Activated CD4-positive, alpha-beta T cell treated with anti-CD3 and anti-CD28 coated beads for 1 hour (primary cell): ENCODE results near the gene COQ8B.
A peak's percentile ranks its signal among the peaks of the same experiment; 100 is the strongest.
"Not testable (repeated sequence)": the region's sequence is repeated elsewhere in the genome, so short reads cannot be mapped to it uniquely, and the experiment has no call there.

Experiments used
- DNase-seq: peaks from one replicate; pipeline ENCODE4 v3.0.0-alpha.2; 2020

The COQ8B gene

DNA sequence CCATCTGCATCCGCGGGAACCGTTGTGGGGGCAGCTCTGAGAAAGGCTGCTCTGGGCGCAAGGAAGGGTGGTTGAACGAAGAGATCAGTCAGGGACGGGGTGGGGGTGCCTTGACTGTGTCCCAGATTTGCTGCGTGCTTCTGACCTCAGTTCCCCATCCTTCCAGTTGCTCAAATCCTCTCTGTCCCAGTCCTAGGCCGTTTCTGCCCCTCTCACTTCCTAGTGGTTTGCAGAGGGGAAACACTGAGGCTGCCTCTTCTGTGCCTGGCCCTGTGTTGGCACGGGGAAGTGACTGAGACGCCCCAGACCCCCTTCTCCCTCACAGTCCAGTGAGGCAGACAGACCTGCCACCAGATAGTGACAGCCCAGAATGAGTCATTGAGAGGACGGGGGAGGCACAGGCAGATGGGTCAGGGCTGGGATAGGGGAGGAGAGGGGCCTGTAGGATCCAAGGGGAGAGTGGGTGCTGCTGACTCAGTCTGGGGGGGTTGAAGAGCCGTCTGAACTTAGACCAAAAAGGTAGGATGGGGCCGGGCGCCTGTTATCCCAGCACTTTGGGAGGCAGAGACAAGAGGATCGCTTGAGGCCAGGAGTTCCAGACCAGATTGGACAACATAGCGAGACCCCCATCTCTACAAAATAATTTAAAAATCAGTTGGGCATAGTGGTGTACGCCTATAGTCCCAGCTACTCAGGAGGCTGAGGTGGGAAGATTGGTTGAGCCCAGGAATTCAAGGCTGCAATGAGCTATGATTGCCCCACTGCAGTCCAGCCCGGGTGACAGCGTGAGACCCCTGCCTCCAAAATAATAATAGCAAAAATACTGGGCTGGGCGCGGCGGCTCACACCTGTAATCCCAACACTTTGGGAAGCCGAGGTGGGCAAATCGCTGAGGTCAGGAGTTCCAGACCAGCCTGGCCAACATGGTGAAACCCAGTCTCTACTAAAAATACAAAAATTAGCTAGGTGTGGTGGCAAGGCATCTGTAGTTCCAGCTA lies 52.7 kb downstream of the COQ8B start:
- DNase-seq, result no peak

DNA sequence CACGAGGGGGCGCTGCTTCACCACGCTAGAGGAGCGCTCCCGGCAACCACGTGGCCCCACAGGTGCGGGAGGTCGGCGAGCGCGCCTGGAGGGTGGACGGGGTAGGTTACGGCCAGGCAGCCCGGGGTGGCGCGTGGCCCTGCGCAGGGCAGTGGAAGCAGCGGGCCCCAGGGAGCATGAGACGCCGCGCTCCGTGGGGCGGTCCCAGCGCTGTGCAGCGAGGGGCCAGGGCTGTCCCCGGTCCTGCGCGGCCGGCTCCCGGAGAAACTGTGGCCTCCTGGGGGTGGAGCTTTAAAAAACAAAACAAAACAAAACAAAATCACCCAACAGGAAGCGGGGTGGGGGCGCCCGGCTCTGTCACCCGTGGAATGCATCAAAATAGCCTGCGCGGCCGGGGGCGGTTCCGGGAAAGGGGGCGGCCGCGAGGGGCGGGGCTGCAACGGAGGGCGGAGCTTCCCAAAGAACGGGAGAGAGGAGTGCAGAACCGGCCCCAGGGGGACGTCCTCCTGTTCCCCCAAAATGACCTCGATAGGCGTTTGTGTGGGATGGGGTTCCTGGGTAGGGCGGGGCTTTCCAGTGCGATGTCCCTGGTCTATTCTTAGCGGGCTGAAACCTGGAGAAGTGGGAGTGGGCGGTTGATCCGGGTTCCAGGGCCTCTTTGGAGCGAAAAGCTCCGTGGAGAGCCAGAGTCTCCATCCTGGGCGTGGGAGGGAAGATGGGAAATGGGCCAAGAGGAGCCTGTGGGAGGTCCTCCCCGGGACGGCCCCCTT lies 53.6 kb downstream of the COQ8B start:
- peak; percentile 90 for DNase-seq

DNA sequence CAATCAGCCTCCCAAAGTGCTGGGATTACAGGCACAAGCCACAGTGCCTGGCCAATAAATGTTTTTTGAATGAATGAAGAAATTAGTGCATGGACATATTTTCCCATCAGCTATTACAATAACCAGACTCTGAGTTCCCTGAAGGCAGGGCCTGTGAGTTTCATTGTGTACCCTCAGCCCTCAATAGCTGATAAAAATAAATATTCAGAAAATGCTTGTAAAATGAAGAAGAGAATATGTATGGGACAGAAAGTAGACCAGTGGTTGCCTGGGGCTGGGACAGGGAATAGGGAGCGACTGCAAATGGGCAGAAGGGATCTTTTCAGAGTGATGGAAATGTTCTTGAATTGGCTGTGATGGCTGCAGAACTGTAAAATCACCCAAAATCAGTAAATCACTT lies 55.1 kb downstream of the COQ8B start:
- DNase-seq, result no peak

DNA sequence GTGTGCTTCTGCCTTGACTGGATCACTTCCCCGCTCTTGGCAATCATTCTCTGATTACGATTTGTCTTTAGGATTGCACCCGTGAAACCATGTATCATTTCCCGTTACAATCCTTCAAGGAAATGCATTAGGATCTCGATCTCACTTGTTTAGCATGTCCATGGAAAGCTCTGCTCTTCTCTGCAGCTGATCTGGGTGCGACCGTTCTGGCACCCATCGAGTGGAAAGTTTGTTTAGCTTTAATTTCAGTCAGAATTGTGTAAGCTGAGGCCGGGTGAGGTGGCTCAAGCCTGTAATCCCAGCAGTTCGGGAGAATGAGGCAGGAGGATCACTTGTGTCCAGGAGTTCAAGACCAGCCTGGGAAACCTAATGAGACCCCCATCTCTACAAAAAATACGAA lies 57.1 kb downstream of the COQ8B start:
- DNase-seq, result no peak

DNA sequence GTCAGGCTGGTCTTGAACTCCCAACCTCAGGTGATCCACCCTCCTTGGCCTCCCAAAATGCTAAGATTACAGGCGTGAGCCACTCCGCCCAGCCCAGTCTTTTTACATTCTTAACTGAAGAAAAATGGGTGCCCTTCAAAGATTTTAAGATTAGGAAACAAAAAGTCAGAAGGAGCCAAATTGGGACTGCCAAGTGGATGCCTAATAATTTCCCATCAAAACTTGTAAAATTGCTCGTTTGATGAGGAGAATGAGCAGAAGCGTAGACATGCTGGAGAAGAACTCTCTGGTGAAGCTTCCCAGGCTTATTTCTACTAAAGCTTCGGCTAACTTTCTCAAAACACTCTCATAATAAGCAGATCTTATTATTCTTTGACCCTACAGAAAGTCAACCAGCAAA lies 57.6 kb downstream of the COQ8B start:
- DNase-seq, result no peak

DNA sequence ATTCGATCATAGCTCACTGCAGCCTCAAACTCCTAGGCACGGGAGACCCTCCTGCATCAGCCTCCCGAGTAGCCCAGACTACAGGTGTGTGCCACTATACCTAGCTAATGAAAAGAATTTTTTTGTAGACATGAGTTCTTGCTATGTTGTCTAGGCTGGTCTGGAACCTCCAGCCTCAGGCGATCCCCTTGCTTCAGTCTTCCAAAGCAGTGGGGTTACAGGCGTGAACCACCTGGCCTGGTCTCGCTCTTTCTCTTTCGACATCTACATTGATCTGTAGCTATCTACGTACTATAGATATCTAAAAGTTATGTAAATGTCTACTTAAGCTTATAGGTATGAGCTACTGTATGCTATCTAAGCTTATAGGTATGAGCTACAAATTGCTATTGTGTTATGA lies 58.7 kb downstream of the COQ8B start:
- no peak for DNase-seq

DNA sequence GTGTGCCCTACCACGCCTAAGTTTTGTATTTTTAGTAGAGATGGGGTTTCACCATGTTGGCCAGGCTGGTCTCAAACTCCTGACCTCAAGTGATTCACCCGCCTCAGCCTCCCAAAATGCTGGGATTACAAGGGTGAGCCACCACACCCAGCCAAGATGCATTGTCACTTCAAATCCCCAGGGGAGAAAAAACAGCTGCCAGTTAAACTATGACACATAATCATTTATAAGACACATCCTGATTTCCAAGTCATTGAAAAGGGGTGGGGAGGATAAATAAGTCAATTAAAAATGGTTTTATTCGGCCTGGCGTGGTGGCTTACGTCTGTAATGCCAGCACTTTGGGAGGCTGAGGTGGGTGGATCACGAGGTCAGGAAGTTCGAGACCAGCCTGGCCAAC lies 61.0 kb downstream of the COQ8B start:
- DNase-seq, result not testable (repeated sequence)

DNA sequence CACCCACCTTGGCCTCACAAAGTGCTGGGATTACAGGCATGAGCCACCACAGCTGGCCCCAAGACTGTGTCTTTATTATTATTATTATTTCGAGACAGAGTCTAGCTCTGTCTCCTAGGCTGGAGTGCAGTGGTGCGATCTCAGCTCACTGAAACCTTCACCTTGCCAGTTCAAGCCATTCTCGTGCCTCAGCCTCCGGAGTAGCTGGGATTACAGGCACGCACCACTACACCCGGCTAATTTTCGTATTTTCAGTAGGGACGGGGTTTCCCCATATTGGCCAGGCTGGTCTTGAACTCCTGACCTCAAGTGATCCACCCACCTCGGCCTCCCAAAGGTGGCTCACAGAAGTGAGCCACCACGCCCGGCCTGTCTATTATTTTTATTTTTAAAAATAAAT lies 64.4 kb downstream of the COQ8B start:
- not testable (repeated sequence) for DNase-seq

DNA sequence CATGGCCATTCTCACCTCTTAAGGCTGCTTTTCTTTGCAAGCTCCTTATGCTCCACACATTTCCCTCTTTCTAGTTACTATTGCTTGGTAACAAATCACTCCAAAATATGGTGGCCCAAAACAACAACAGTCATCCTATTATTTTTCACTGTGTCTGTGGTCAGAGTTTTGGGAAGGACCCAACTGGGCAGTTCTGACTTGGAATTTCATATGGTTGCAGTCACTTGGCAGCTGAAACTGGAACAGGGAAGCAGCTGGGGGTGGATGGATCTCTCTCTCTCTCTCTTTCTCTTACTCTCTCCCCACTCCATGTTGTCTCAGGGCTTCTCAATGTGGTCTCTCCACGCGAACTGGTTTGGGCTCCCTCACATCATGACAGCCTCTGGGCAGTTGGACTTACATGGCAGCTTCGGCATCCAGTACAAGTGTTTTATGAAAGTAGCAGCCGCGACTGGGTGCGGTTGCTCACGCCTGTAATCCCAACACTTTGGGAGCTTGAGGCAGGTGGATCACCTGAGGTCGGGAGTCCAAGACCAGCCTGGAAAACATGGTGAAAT lies 65.9 kb downstream of the COQ8B start:
- DNase-seq, result no peak

DNA sequence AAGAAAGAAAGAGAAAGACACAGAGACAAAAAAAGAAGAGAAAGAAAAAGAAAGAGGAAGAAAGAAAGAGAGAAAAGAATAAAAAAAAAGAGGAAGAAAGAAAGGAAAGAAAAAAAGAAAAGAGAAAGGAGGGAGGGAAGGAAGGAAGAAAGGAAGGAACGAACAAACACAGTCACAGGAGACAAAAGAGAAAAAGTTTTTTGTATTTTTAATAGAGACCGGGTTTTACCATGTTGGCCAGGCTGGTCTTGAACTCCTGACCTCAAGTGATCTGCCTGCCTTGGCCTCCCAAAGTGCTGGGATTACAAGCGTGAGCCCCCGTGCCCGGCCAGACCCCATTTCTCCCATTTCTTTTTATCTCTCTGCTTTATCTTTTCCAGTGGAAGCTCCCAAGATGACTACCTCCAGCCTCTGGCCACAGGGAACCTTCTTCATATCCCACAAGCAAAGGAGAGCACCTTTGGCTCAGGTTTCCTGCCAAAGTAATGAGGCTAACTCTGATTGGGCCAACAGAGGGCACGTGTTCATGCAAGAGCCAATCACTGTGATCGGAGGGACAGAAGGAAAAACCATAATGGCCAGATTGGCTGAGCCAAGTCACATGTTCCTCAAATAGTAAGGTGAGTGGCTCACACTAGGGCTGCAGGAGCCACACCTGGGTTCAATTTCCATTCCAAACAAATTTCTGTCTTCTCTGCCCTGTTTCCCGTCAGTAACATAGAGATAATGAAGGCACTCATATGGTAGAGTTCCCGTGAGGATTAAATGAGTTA lies 66.6 kb downstream of the COQ8B start:
- not testable (repeated sequence) for DNase-seq

DNA sequence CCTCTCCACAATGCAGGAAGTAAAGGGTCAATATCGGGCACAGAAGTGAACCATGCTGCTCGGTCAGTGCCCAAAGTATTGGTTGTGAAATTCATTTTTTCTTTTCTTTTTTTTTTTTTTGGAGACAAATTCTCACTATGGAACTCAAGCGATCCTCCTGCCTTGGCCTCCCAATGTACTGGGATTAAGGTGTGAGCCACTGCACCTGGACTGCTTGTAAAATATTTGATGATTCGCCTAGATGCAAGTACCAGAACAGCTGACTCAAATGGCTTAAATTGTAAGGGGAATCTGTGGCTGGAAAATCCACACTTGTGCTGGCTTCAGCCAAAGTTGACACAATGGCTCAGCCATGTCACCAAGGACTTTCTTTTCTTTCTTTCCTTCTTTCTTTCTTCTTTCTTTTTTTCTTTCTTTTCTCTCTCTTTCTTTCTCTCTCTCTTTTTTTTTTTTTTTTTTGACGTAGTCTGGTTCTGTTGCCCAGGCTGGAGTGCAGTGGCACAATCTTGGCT lies 69.9 kb downstream of the COQ8B start:
- DNase-seq, result no peak

DNA sequence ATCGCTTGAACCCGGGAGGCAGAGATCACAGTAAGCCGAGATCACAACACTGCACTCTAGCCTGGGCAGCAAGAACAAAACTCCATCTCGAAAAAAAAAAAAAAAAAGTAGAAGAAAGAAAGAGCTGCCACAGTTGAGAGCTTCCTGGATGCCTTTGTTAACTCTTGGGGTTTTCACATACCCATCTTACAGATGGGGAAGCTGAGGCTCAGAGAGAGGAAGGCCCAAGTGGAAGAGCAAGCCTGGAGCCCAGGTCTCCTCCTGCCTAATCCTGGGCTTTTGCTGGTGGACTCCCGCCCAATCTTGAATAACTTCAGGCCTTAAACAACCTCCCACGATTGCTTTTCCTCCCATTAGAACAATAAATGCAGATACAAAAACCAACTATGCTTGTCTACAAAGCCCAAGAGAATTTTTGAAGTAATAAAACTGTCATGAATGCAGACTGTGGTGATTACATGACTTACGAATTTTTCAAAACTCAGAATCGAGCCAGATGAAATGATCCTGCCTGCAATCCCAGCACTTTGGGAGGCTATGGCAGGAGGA lies 73.9 kb downstream of the COQ8B start:
- DNase-seq, result no peak

DNA sequence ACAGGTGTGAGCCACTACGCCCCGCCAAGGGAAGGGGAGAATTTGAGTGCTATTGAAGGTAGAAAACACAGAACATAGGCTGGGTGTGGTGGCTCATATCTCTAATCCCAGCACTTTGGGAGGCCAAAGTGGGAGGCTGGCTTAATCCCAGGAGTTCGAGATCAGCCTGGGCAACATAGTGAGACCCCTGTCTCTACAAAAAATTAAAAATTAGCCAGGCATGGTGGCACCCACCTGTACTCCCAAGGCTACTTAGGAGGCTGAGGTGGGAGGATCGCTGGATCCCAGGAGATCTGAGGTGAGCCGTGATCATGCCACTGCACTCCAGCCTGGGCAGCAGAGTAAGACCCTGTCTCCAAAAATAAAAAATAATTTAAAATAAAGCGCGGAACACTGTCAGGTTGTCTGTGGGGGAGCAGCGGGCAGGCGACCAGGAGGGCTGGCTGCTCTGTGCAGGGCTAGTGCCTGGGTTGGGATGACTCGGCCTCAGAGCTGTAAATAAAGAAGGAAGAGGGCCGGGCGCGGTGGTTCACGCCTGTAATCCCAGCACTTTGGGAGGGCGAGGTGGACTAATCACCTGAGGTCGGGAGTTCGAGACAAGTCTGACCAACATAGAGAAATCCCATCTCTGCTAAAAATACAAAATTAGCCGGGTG lies 74.5 kb downstream of the COQ8B start:
- no peak for DNase-seq
